ENCODE data around the gene HOXC4.

Gene HOXC4

DNA sequence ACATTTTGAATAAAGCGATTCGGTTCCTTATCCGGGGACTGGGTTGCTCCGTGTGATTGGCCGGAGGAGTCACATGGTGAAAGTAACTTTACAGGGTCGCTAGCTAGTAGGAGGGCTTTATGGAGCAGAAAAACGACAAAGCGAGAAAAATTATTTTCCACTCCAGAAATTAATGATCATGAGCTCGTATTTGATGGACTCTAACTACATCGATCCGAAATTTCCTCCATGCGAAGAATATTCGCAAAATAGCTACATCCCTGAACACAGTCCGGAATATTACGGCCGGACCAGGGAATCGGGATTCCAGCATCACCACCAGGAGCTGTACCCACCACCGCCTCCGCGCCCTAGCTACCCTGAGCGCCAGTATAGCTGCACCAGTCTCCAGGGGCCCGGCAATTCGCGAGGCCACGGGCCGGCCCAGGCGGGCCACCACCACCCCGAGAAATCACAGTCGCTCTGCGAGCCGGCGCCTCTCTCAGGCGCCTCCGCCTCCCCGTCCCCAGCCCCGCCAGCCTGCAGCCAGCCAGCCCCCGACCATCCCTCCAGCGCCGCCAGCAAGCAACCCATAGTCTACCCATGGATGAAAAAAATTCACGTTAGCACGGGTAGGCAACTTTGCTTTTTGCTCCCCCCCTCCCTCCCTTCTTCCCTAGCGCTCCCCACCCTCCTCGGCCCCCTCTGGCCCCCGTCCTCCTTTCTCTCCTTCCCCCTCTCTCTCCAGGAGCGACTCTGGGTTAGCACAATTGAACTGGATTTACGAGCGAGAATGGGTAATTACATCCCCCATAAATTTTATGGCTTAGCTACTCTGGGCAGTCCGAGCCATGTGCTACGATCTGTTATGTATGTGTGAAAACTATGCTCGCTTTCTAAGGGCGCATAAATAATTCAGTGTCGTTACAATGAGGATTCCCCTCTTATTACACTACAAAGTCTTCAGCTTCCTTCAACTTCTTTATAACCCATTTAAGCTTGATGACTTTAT, at the start of gene HOXC4:
Gene HOXC4 (plus strand): TSS at position 85 of the 991 bp plus-strand sequence. CDS start 88 bp downstream, at position 173.
- no peak for DNase-seq

DNA sequence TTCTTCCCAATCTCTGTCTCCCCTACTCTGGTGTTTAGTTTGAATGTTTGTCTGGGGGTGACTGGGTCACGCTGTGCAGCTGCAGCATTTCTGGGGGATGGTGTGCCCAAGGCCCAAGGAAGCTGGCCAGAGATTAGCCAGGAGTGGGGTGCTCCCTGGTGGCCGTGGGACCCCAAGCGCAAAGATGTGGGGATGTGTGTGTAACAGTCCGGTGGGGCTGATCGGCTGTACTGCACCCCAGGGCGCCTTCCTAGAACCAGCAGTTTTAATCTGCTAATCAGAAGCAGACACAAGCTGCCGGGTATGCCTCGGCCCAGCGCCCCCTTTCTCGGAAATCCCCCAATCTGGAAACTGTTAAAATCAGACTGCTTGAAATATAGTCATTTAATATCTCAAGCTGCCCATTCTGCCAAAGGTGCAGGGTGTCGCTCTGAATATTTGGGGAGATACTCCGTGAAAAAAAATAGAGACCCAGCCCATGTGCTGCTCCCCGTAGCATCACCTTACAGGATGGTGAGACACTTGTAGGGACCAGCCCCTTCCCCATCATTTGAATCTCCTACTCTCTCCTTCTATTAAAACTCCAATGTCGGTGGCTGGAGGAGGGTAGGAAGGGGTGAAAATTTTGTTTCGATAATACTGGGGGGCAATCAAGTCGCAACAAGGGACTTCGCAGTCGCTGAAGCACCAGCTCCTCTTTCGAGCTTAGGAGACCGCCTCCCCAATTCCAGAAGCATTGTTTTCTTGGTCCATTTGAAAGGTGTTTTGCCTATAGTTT, 49.4 kb upstream of the HOXC4 start:
- DNase-seq: no peak

DNA sequence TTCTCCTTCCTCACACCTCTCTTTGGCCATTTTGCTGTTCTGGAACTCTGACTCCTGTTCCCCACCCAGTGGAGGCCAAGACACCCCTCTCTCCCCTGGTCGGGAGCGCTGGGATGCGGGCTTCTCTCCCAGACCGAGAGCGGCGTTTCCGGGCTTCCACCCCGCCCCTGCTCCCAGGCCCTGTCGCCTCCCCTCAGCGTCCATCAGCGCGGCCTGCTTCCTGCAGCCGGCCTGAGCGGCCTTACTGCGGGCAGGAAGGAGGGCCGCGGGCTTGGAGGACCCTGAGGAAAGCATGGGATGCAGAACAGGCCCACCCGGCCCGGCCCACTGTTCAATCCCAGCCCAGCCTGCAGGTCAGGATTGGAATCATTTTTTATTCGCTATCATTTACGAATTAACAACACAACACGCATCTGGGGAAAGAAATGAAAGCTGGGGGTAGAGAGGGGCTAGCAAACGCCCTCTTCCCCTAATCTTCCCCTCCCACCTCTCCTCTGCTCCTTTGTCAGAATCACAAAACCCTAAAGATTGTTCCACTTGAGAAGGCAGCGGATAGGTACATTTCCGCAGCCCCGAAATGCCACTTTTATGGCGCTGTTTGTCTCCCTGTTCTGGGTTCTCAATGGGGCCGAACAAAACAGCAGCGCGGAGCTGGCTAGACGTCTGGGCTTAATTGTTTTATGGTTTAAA, 48.6 kb upstream of the HOXC4 start:
- DNase-seq: no peak

DNA sequence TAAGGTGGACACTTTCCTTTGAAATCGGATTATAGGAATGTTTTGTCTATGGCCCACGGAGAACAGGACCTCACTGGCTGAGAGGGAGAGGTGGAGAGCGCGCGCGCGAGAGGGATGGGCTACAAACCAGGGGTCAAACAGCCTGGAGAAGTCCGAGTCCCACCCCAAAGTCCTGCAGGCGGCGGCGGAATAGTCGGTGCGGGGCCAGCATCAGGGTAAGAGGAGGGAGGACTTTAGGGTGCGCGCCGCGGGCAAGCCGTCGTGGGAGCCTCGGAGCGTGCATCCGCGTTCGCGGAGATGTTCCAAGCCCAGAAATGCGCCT, 48.1 kb upstream of the HOXC4 start:
- no peak for DNase-seq

DNA sequence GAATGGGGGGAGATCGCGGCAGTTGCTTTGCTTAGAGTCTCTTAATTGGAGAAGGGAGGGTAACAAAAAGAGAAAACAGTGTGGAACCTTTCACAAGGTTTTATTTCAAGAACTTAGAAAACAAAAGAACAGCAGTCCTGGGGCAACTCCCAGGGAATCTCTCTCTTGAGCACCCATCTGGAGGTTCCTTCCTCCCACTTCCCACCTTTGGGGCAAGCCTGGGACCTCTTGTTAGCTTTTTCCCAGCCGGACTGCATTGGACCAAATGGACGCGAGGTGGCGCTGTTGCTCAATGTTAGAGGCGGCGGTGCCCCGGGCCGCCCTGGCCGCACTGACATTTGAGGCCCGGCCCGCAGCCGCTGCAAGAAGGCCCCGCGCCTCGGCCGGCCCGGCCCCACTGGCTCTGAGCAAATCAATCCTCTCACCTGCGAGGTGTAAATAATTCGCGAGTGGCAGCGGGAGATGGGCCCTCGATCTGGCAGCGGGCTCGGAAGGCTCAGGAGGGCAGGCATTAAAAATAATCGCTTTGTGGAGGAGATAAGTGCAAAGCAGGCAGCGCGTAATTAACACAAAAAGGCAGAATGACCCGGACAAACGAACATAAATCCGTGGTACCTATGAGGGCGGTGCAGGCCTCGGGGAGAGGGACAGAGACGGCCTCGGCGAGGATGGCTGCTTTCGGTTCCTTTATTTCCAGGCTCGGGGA, 47.6 kb upstream of the HOXC4 start:
- DNase-seq: peak; percentile 89

DNA sequence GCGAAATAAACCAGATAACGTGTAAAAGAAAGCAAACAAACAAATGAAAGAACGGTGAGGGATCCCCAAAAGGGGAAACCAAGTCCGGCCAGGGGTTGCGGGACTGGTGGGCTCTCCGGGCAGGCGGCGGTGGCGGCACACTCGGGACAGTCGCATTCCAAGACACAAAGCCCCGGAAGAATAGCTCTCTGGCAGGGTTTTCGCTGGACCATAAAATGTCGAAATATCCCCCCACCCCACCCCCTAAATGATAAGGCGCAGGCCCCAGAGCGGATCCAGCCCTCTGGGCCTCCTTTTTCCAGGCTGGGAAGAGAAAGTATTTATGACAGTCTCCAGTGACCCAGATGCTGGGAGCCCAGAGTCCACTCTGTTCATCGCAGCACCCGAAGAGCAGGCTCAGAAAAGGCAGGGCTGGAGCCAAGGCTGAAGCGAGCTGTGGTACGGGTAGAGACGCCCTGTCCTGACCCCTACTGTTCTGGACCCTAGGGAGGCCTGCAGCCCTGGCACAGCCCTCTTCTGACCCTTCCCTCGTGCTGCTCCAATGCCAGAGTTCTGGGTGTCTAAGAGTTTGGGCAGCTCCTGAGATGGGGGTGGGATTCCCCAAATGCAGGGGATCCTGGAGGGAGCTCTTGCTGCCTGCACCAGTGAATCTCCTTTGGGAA, 46.9 kb upstream of the HOXC4 start:
- no peak for DNase-seq

DNA sequence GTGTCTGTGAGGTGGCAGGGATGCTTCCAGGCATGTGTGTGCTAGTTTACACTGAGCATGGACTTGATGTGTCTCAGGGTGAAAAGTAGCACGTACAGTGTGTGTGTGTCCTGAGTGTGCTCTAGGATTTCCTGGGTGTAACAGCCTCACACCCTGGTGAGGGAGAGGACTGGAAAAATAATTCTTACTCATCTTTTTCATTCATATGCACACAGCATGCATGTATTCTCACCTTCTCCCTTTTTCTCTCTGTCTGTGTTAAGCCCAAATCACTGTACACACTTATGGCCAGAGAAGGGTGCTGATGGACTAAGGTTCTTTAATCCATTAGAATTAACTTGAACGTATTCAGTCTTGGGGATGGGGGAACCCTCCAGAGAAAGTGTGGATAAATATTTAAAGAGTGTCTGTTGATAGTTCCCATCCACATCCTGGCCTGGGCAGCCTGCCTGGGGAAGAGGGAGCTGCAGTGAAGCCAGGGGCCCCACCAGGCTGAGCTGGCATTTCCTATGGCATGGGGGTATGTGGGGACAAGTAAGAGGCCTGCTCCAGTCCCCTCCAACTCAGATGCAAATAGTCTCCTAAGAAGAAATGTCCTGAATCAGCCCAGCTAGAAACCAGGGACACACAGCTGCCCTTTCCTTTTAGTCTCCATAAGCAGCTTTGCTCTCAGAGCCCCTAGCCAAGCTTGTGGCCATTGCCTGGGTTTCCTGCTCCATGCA, 45.9 kb upstream of the HOXC4 start:
- DNase-seq: no peak

DNA sequence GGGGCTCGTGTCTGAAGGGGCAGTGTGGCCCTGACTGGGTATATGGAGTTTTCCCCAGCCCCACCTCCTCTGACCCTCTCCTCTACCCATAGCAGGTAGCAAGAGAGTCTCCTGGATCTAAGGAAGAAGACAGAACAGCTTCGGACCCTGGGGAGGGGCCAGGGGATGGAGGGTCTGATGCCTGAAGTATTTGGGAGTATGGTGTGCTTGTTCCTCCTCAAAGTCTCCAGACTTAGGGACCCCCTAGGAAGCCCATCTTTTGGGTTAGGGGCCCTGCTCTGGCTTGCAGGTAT, 45.4 kb upstream of the HOXC4 start:
- no peak for DNase-seq

DNA sequence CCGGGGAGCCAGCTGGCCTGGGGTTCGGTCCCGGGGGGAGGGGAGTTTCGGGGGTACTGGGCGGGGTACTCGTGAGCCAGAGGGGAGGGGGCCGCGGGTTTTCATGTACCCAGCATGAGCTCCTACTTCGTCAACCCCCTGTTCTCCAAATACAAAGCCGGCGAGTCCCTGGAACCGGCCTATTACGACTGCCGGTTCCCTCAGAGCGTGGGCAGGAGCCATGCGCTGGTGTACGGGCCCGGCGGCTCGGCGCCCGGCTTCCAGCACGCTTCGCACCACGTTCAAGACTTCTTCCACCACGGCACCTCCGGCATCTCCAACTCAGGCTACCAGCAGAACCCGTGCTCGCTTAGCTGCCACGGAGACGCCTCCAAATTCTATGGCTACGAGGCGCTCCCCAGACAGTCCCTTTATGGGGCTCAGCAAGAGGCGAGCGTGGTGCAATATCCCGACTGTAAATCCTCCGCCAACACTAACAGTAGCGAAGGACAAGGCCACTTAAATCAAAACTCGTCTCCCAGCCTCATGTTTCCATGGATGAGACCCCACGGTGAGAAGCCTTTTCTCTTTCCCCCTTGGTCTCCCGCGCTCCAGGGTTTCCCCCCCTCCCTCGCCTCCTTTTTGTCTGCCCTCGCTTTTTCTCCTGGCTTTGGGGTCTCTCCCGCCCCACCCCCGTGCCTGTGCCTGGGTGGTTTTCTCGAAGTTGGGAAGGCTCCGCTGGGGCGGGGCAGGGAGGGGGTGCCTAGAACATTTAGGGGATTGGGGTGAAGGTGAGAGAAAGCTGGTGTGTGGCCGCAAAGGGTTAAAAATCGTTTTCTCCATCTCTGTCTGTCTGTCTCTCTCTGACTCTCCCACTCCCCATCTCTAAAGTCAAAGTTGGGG, 44.2 kb upstream of the HOXC4 start:
- DNase-seq: no peak

DNA sequence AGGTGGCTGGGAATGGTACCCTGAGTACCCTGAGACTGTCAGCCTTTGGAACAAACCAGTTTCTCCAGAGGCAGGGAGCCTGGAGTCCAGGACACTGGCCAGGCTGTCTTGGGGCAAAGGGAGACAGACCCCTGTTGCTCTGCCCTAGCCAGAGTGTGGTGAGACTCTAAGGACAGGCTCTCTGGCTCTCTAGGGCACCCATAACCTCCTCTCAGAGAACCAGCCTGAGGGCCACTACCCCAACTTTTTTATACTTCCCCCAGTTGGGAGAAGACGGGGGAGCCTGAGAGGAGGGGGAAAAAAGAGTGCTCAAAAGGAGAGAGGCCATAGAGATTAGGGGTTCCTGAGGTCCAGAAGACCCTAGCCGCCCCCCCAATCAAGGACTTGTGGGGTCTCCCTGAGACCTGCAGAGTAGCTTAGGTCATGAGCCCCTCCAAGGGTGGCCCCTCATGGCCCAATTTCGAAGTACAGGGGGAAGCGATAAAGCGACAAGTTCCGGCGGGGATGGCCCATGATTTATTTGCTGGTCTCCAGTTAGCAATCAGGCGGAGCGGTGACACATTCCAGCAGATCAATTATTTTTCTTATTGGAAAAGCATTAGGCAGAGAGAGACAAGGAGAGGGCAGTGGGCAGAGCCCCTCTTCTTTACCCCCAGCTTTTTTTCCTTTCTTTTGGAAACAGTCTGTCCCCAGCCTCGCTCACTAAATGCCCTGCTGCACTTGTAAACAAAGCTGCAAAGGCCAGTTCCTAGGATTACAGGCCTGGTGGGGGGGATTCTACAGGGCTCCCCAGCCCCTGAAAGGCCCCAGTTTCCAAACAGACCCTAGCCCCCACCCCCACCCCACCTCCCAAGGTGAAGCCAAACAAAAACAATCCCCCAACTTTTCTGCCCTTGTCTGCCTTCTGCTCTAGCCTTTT, 43.3 kb upstream of the HOXC4 start:
- no peak for DNase-seq

DNA sequence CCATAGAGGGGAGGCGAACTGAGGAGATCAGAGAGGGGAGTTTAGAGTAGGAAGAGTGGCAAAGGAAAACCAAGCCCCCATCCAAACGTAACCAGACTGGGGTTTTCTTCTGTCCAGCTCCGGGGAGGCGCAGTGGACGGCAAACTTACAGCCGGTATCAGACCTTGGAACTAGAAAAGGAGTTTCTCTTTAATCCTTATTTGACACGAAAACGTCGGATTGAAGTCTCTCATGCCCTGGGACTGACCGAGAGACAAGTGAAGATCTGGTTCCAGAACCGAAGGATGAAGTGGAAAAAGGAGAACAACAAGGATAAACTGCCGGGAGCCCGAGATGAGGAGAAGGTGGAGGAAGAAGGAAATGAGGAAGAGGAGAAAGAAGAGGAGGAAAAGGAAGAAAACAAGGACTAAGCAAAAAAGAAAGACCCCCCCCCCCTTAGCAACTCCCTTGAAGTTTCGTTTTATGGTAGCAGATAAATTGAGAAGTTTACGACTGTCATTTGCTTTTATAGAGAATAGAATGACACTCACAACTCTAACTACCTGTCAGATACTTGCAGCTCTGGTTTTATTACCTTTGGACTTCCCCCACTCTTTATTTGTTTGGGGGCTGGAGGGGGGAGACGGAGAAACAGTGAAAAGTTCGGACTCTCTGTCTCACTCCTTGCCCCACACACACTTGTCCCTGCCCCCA, 42.5 kb upstream of the HOXC4 start:
- peak; percentile 34 for DNase-seq

DNA sequence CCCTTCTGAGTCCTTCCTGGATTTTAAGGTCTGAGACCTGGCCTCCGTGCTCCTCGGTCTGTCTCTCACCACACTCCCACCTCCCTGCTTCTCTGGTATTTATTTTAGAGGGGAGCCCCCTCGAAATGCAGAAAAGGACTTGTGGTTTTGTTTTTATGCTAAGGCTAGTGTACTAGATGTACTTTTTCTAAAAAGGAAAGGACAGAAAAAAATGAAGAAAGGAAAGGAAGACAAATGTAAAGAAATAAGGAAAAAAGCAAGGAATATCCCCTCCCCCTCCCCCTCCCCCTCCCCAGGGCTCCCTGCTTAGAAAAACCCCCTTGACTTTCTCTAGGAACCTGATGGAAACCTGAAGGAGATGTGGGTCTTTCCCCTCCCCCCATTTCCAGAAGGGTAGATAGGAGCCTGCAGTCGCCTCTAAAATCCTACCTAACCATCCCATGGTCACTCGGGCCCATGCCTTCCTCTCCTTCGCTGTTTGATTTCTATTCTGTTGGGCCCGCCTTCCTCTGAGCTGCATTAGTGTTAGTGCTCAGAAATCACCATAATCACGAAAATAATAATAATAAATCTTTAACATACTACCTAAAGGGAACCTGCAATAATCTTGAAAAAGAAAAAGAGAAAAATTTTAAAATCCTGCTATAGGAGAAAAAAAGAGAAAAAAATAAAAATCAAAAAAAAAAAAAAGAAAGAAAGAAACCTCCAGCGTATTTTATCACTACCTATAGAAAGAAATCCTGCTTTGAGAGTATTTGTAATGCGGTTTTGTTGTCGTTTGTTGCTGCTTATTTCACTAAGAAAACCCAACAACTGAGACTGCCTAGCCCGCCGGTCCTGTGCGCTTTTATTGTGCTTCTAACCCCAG, 41.7 kb upstream of the HOXC4 start:
- no peak for DNase-seq

DNA sequence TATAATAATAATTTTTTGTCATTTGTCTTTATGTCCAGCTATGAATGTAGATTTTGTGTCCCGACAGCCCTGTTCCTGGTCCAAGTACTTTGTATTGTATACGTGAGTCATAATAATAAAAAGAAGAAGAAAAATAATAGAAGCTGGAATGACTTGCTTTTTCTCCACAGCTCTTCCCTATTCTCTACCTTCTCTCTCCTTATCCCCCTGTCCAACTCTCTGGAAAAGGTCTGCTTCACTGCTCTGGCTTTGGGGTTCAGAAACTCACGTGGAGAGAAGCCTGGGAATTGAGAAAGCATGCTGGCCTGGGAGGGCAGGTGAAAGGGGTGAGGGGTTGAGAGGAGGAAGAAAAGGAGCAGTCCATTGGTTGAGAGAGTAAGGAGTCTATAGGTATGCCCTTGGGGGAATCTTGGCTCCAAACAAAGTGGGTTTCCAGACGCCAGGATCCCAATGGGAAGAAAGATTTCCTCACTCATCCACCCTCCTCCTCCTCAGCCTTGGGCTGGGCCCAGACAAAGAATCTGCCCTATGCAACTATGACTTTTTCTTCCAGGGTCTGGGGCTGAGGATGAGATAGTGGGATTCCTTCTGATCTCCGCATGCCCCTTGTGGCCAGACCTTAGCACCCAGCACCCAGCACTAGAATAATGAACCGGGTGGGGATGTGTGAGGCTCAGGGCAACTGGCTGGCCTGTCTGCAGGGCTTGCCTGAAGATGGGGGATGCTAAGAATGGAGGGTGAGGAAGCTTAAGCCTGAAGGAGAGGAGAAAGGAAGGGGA, 40.8 kb upstream of the HOXC4 start:
- no peak for DNase-seq

DNA sequence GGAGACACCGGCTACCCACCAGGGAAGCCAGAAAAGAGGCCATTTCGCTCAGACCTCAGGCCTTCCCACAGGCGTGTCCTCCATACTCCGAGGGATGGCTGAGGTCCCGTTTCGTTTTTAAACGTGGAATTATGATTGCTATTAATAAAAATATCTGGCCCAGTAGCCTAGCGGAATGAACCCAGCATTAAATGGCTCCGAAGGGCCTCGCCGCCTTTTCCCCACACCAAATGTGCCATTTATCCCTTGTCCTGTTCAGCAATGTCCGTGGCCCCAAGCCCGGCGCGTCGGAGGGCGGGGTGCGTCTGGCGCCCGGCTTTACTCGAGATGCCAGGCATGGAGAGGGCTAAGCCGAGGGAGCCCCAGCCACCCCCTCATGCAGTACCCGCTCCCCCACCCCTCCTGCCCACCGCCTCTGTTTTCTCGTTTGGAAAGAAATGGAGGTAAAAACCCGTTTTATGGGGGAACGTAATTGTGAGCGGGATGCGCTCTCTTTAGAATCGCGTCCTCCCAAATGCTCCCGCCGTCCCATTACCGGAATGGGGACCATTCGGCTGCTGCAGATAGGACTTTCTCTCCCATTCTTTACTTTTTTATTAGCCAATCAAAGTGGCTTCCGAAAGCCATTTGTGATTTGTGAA, 39.1 kb upstream of the HOXC4 start:
- DNase-seq: no peak

DNA sequence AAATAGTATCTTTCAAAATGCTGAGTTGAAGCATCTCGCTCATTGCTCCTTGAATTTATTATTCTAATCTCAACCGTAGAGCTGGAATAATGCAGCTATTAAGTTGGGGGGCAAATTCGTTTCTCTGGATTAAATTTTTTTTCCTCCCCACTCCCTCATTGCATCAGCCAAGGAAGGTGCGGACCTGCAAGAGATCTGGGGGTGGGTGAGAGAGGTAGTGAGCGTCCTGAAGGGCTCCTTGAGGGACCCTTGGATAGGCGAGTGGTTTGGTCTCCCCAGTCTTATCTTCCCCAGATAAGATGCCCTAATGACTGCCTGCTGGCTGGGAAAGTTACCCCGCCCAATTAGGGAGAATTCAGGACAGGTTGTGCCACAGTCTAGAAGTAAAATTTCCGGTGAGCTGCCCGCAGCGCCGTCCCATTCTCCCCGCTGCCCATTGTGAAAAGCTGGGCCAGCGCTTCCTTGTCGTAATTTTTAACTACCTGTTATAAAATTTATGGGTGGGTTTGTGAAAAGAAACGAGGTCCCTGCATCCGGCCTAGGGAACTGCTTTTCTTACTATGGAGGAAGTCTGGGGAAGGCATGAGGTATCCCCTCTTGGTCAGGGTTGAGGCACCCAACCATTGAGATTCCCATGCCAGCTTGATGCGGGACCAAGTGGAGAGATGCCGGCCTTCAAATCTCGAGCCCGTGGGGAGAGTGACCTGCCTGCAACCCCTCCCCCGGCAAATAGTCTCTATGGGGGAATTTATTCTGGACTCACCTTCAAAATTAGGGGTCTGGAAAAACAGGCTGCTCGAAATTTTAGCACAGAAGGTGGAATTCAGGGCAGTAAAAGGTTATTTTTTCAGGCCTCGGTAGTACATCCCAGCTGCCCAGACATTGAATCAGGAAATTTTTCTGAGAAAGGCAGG, 38.4 kb upstream of the HOXC4 start:
- DNase-seq: no peak
